HG02763 (cell line): ENCODE data around the gene CLCNKA.
"Not testable (repeated sequence)": the region's sequence is repeated elsewhere in the genome, so short reads cannot be mapped to it uniquely, and the experiment has no call there.

Experiments used
- ATAC-seq: cut with Tn5 transposase; IDR thresholded peaks from one replicate; pipeline ENCODE4 v1.9.1; 2021; ENCODE audit warnings: mild to moderate bottlenecking, moderate library complexity; ENCODE audit not compliant: unreplicated experiment

The CLCNKA gene

GRCh38 chr1:15997076-15997585 is 24.7 kb upstream of the CLCNKA start:
- no peak for ATAC-seq

- ATAC-seq = no peak
These were observed 24.1 kb upstream of the CLCNKA start for GRCh38 chr1:15997637-15998280.

GRCh38 chr1:15998929-15999328 is 22.9 kb upstream of the CLCNKA start:
- no peak for ATAC-seq

- ATAC-seq = not testable (repeated sequence)
These were observed 20.6 kb upstream of the CLCNKA start for GRCh38 chr1:16001274-16001673.

- no peak for ATAC-seq
These were observed 16.2 kb upstream of the CLCNKA start for GRCh38 chr1:16005597-16005996.

- no peak for ATAC-seq
These were observed 15.8 kb upstream of the CLCNKA start for GRCh38 chr1:16006010-16006409.

- no peak for ATAC-seq
These were observed 15.0 kb upstream of the CLCNKA start for GRCh38 chr1:16006552-16007485.

- ATAC-seq = no peak
These were observed 14.0 kb upstream of the CLCNKA start for GRCh38 chr1:16007671-16008341.

- no peak for ATAC-seq
These were observed 12.8 kb upstream of the CLCNKA start for GRCh38 chr1:16009030-16009460.

GRCh38 chr1:16009678-16010077 is 12.2 kb upstream of the CLCNKA start:
- ATAC-seq = no peak

GRCh38 chr1:16010837-16011236 is 11.0 kb upstream of the CLCNKA start:
- no peak for ATAC-seq

- no peak for ATAC-seq
These were observed 9.8 kb upstream of the CLCNKA start for GRCh38 chr1:16011936-16012589.

- ATAC-seq = no peak
These were observed 9.1 kb upstream of the CLCNKA start for GRCh38 chr1:16012590-16013219.

- ATAC-seq = no peak
These were observed 8.5 kb upstream of the CLCNKA start for GRCh38 chr1:16013220-16013907.

- ATAC-seq = no peak
These were observed 8.0 kb upstream of the CLCNKA start for GRCh38 chr1:16013908-16014258.

GRCh38 chr1:16014509-16015482 is 7.0 kb upstream of the CLCNKA start:
- ATAC-seq = no peak

GRCh38 chr1:16015491-16015890 is 6.3 kb upstream of the CLCNKA start:
- no peak for ATAC-seq

- ATAC-seq = no peak
These were observed 5.6 kb upstream of the CLCNKA start for GRCh38 chr1:16015960-16016901.
